HEK293 (cell line): Measurements from ENCODE around the gene TGFB1.

Experiments
- CTCF ChIP-seq: fragments of 450-650 bp; formaldehyde crosslinking; IDR thresholded peaks from 2 replicates; pipeline ENCODE4 v1.5.1; 2016; ENCODE audit warnings: missing biosample characterization, missing genetic modification characterization
- MYNN ChIP-seq: fragments of 450-650 bp; formaldehyde crosslinking; IDR thresholded peaks from 2 replicates; pipeline ENCODE4 v1.5.1; 2016; ENCODE audit warnings: missing biosample characterization, missing genetic modification characterization, borderline replicate concordance
- ZBTB7A ChIP-seq: fragments of 450-650 bp; formaldehyde crosslinking; IDR thresholded peaks from 2 replicates; pipeline ENCODE4 v1.5.1; 2016; ENCODE audit warnings: low read depth, missing biosample characterization, missing genetic modification characterization
- ZNF239 ChIP-seq: fragments of 450-650 bp; formaldehyde crosslinking; IDR thresholded peaks from 2 replicates; pipeline ENCODE4 v1.5.1; 2016; ENCODE audit warnings: missing biosample characterization, missing genetic modification characterization
- ZNF404 ChIP-seq: fragments of 450-650 bp; formaldehyde crosslinking; IDR thresholded peaks from 2 replicates; pipeline ENCODE4 v1.5.1; 2017; ENCODE audit warnings: missing biosample characterization, missing genetic modification characterization
- ZNF433 ChIP-seq: fragments of 450-650 bp; formaldehyde crosslinking; IDR thresholded peaks from 2 replicates; pipeline ENCODE4 v1.5.1; 2016; ENCODE audit warnings: missing biosample characterization, missing genetic modification characterization, low read depth
- ZNF660 ChIP-seq: fragments of 450-650 bp; IDR thresholded peaks from 2 replicates; pipeline ENCODE4 v1.5.1; 2018; ENCODE audit warnings: missing biosample characterization, mild to moderate bottlenecking, missing genetic modification characterization
- TF ChIP-seq, protein P1 (sequence below): fragments of 450-650 bp; formaldehyde crosslinking; IDR thresholded peaks from 2 replicates; pipeline ENCODE4 v1.5.1; 2017; ENCODE audit warnings: missing biosample characterization, missing genetic modification characterization

DNA sequence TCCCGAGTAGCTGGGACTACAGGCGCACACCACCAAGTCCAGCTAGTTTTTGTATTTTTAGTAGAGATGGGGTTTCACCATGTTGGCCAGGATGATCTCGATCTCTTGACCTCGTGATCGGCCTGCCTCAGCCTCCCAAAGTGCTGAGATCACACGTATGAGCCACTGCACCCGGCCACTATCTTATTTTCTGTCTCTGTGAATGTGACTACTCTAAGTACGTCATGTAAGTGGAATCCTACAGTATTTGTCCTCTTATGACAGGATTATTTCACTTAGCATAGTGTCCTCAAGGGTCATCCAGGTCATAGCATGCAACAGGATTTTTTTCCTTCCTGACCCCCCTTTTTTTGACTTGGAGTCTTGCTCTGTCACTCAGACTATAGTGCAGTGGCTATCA is 17.8 kb upstream of the TGFB1 start:
- TF ChIP-seq ZNF433 (tag by site-specific recombination): no peak
- TF ChIP-seq MYNN: no peak
- TF ChIP-seq, protein P1, sequence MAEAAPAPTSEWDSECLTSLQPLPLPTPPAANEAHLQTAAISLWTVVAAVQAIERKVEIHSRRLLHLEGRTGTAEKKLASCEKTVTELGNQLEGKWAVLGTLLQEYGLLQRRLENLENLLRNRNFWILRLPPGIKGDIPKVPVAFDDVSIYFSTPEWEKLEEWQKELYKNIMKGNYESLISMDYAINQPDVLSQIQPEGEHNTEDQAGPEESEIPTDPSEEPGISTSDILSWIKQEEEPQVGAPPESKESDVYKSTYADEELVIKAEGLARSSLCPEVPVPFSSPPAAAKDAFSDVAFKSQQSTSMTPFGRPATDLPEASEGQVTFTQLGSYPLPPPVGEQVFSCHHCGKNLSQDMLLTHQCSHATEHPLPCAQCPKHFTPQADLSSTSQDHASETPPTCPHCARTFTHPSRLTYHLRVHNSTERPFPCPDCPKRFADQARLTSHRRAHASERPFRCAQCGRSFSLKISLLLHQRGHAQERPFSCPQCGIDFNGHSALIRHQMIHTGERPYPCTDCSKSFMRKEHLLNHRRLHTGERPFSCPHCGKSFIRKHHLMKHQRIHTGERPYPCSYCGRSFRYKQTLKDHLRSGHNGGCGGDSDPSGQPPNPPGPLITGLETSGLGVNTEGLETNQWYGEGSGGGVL (tag by site-specific recombination): no peak
- no peak for TF ChIP-seq ZBTB7A
- TF ChIP-seq CTCF (tag by site-specific recombination): no peak
- no peak for TF ChIP-seq ZNF404
- no peak for TF ChIP-seq ZNF660
- no peak for TF ChIP-seq ZNF239 (tag by site-specific recombination)
